NCI-H526 (cell line): ENCODE measurements around the gene POMGNT2.
"Not testable (repeated sequence)": the region's sequence is repeated elsewhere in the genome, so short reads cannot be mapped to it uniquely, and the experiment has no call there.

ENCODE experiments used
- DNase-seq, 2 experiments: peaks; one replicate each; lab custom pipeline; 2025; lab: John Stamatoyannopoulos, UW

The POMGNT2 gene

GRCh38 chr3:43075904-43076661 is 29.8 kb downstream of the POMGNT2 start:
- no peak for DNase-seq

GRCh38 chr3:43074901-43075689 is 30.8 kb downstream of the POMGNT2 start:
- DNase-seq = no peak

GRCh38 chr3:43074482-43074881 is 31.4 kb downstream of the POMGNT2 start:
- no peak for DNase-seq

- peak in 1 of 2 experiments; percentile 14 for DNase-seq
Observed at GRCh38 chr3:43073836-43074220, 32.1 kb downstream of the POMGNT2 start.

GRCh38 chr3:43073116-43073835 is 32.6 kb downstream of the POMGNT2 start:
- no peak for DNase-seq

GRCh38 chr3:43072361-43072760 is 33.5 kb downstream of the POMGNT2 start:
- DNase-seq = no peak

- DNase-seq = peak in 1 of 2 experiments; percentile 42
Observed at GRCh38 chr3:43071313-43071893, 34.5 kb downstream of the POMGNT2 start.

- DNase-seq = not testable (repeated sequence)
Observed at GRCh38 chr3:43070670-43071069, 35.2 kb downstream of the POMGNT2 start.

GRCh38 chr3:43063114-43063513 is 42.8 kb downstream of the POMGNT2 start:
- no peak for DNase-seq

- DNase-seq = no peak
Observed at GRCh38 chr3:43062564-43063040, 43.3 kb downstream of the POMGNT2 start.

GRCh38 chr3:43062040-43062563 is 43.8 kb downstream of the POMGNT2 start:
- no peak for DNase-seq

- no peak for DNase-seq
Observed at GRCh38 chr3:43061101-43061895, 44.6 kb downstream of the POMGNT2 start.

GRCh38 chr3:43059456-43059855 is 46.4 kb downstream of the POMGNT2 start:
- DNase-seq = no peak

GRCh38 chr3:43055806-43056770 is 49.8 kb downstream of the POMGNT2 start:
- DNase-seq = no peak

GRCh38 chr3:43055393-43055792 is 50.5 kb downstream of the POMGNT2 start:
- DNase-seq = no peak

- DNase-seq = no peak
Observed at GRCh38 chr3:43054754-43055153, 51.1 kb downstream of the POMGNT2 start.

GRCh38 chr3:43053291-43053690 is 52.6 kb downstream of the POMGNT2 start:
- DNase-seq = no peak

- no peak for DNase-seq
Observed at GRCh38 chr3:43048470-43048869, 57.4 kb downstream of the POMGNT2 start.

GRCh38 chr3:43046583-43046982 is 59.3 kb downstream of the POMGNT2 start:
- DNase-seq = no peak

GRCh38 chr3:43045079-43045478 is 60.8 kb downstream of the POMGNT2 start:
- not testable (repeated sequence) for DNase-seq
